A673 (cell line): ENCODE data around the gene PPP1R37. TPM values are rescaled to one million over a fixed set of nuclear protein-coding genes. Genes with fewer than 3 reads are reported as not detected.

Experiments used
- BruUV-seq: library from RNA; stranded (reverse); fragments of 400-500 nt; replicated peaks from 2 replicates; lab custom pipeline; 2021; lab: Mats Ljungman, UMichigan
- CTCF ChIA-PET: fragments of 300-600 bp; sonication (Branson Sonifier 250); formaldehyde crosslinking; loops from one replicate; lab custom pipeline; 2022; ENCODE audit warnings: antibody characterized with exemption; lab: Charles Lee
- POLR2A ChIA-PET: fragments of 300-600 bp; sonication (Branson Sonifier 250); formaldehyde crosslinking; loops from one replicate; lab custom pipeline; 2022; ENCODE audit warnings: antibody characterized with exemption; ENCODE audit not compliant: low non-redundant PET; lab: Charles Lee
- DNase-seq: peaks from one replicate; pipeline ENCODE4 v3.0.0-alpha.2; 2015; ENCODE audit warnings: low spot score
- H3K27ac ChIP-seq: fragments of 200-600 bp; sonication (generic); 2 replicates; pipeline ENCODE4 v1.5.1; 2016; ENCODE audit warnings: mixed run types, low read depth, mild to moderate bottlenecking, mixed read lengths, antibody characterized with exemption, low read length; ENCODE audit not compliant: poor library complexity, severe bottlenecking
- H3K27me3 ChIP-seq: fragments of 200-600 bp; sonication (generic); replicated peaks from 2 replicates; pipeline ENCODE4 v1.6.1; 2017; ENCODE audit warnings: mixed run types, low read depth, mild to moderate bottlenecking, mixed read lengths, antibody characterized with exemption, low read length; ENCODE audit not compliant: insufficient read depth, poor library complexity
- H3K36me3 ChIP-seq: fragments of 200-600 bp; sonication (generic); 2 replicates; pipeline ENCODE4 v1.6.1; 2016; ENCODE audit warnings: mixed run types, mild to moderate bottlenecking, mixed read lengths, antibody characterized with exemption, low read length; ENCODE audit not compliant: insufficient read depth, poor library complexity, severe bottlenecking
- H3K4me1 ChIP-seq: fragments of 200-600 bp; sonication (generic); 2 replicates; pipeline ENCODE4 v1.6.1; 2017; ENCODE audit warnings: mixed run types, mild to moderate bottlenecking, mixed read lengths, antibody characterized with exemption, low read length; ENCODE audit not compliant: insufficient read depth, poor library complexity, severe bottlenecking
- H3K4me3 ChIP-seq: fragments of 200-600 bp; sonication (generic); 2 replicates; pipeline ENCODE4 v1.5.1; 2016; ENCODE audit warnings: low read depth, mixed run types, mild to moderate bottlenecking, mixed read lengths, low read length; ENCODE audit not compliant: poor library complexity, severe bottlenecking
- H3K9me3 ChIP-seq: fragments of 200-600 bp; sonication (generic); 2 replicates; pipeline ENCODE4 v1.6.1; 2016; ENCODE audit warnings: mixed run types, low read depth, mild to moderate bottlenecking, mixed read lengths, antibody characterized with exemption, low read length; ENCODE audit not compliant: poor library complexity, severe bottlenecking
- CTCF ChIP-seq: fragments of 300-800, 200-600 bp; sonication (generic); conservative IDR thresholded peaks from 2 replicates; pipeline ENCODE4 v1.5.1; 2017; ENCODE audit warnings: low read depth, mild to moderate bottlenecking, antibody characterized with exemption, low read length, moderate library complexity, mixed read lengths
- EZH2 ChIP-seq: fragments of 200-600 bp; sonication (generic); IDR thresholded peaks from 2 replicates; pipeline ENCODE4 v1.6.1; 2017; ENCODE audit warnings: borderline replicate concordance, low read depth, mild to moderate bottlenecking, mixed read lengths, antibody characterized with exemption, low read length; ENCODE audit not compliant: poor library complexity, severe bottlenecking
- intact Hi-C: fragments of 100-400 bp; cut with micrococcal nuclease; formaldehyde crosslinking; loops from one replicate; pipeline ENCODE4 v1.10.0; 2022; ENCODE audit not compliant: unreplicated experiment
- total RNA-seq: library from RNA; stranded (reverse); gene quantifications from 2 replicates; pipeline ENCODE4 v1.2.3, GENCODE V29; 2021

Gene PPP1R37
- total RNA-seq, 1 experiment from 2014 or later: 34.0 TPM

- Histone ChIP-seq H3K27ac (no peak overlapping the region), H3K4me1 (no peaks in the 10 kb centered on the region), H3K36me3 (peaks cover 43% of the 10 kb centered on the region), H3K4me3 (no peak overlapping the region), H3K9me3 (no peaks in the 10 kb centered on the region), H3K27me3 (no peaks in the 10 kb centered on the region)
- BruUV-seq: no TSS peak
- TF ChIP-seq CTCF (no peak), EZH2 (no peak)
- intact Hi-C loops: no loop called here
- CTCF ChIA-PET: no interaction called here
- POLR2A ChIA-PET: no interaction called here
- no peak for DNase-seq
These were observed 23.9 kb upstream of the PPP1R37 start for GRCh38 chr19:45069056-45069455.

- no peaks in the 10 kb centered on the region for H3K9me3 ChIP-seq
- BruUV-seq: no TSS peak
- H3K27me3 ChIP-seq: no peaks in the 10 kb centered on the region
- intact Hi-C loops: no loop called here
- no peak overlapping the region for H3K27ac ChIP-seq
- TF ChIP-seq EZH2: no peak
- TF ChIP-seq CTCF: no peak
- no peak for DNase-seq
- H3K4me3 ChIP-seq: no peak overlapping the region
- ChIA-PET POLR2A (no interaction called here), CTCF (no interaction called here)
- peaks cover 35% of the 10 kb centered on the region for H3K36me3 ChIP-seq
- H3K4me1 ChIP-seq: no peaks in the 10 kb centered on the region
These were observed 22.8 kb upstream of the PPP1R37 start for GRCh38 chr19:45070214-45070613.

- no peaks in the 10 kb centered on the region for H3K27me3 ChIP-seq
- no peaks in the 10 kb centered on the region for H3K9me3 ChIP-seq
- H3K4me3 ChIP-seq: no peak overlapping the region
- H3K4me1 ChIP-seq: peaks cover 5% of the 10 kb centered on the region
- H3K27ac ChIP-seq: no peak overlapping the region
- CTCF ChIA-PET: no interaction called here
- no TSS peak for BruUV-seq
- no peak for TF ChIP-seq EZH2
- TF ChIP-seq CTCF: no peak
- POLR2A ChIA-PET: no interaction called here
- H3K36me3 ChIP-seq: peaks cover 35% of the 10 kb centered on the region
- intact Hi-C loops: no loop called here
- no peak for DNase-seq
These were observed 22.0 kb upstream of the PPP1R37 start for GRCh38 chr19:45070861-45071544.
